HepG2 (cell line): ENCODE results near the gene SRRM3. TPM values are rescaled to one million over a fixed set of nuclear protein-coding genes. Genes with fewer than 3 reads are reported as not detected.

Experiments used
- ATAD3A ChIP-seq: sonication (generic); formaldehyde crosslinking; IDR thresholded peaks from 2 replicates; pipeline ENCODE4 v1.4.0; 2020; ENCODE audit warnings: missing genetic modification reagents
- ERF ChIP-seq: IDR thresholded peaks from 2 replicates; pipeline ENCODE4 v1.6.1; 2018; ENCODE audit warnings: missing biosample characterization, missing genetic modification reagents
- FOXC1 ChIP-seq: sonication (generic); formaldehyde crosslinking; IDR thresholded peaks from 2 replicates; pipeline ENCODE4 v1.8.0; 2022; ENCODE audit warnings: mild to moderate bottlenecking, missing genetic modification reagents, borderline replicate concordance
- HMG20A ChIP-seq: IDR thresholded peaks from 2 replicates; pipeline ENCODE4 v1.6.1; 2016; ENCODE audit warnings: borderline replicate concordance
- KDM3A ChIP-seq: IDR thresholded peaks from 2 replicates; pipeline ENCODE4 v1.6.1; 2018; ENCODE audit warnings: low read depth, missing compliant biosample characterization
- KDM6A ChIP-seq: IDR thresholded peaks from 2 replicates; pipeline ENCODE4 v1.6.1; 2016; ENCODE audit warnings: low read depth
- NFYC ChIP-seq: IDR thresholded peaks from 2 replicates; pipeline ENCODE4 v1.6.1; 2016; ENCODE audit warnings: missing genetic modification reagents, missing compliant biosample characterization
- PAXIP1 ChIP-seq: sonication (generic); formaldehyde crosslinking; conservative IDR thresholded peaks from 2 replicates; pipeline ENCODE4 v1.4.0; 2020; ENCODE audit warnings: mild to moderate bottlenecking, missing genetic modification reagents, moderate library complexity
- PHB2 ChIP-seq: fragments of 450-650 bp; IDR thresholded peaks from 2 replicates; pipeline ENCODE4 v1.6.1; 2018; ENCODE audit not compliant: partially characterized antibody
- PLSCR1 ChIP-seq: sonication (generic); formaldehyde crosslinking; IDR thresholded peaks from 2 replicates; pipeline ENCODE4 v1.5.0; 2020; ENCODE audit warnings: missing genetic modification reagents, mild to moderate bottlenecking, borderline replicate concordance
- PRDM15 ChIP-seq: sonication (generic); formaldehyde crosslinking; IDR thresholded peaks from 2 replicates; pipeline ENCODE4 v1.4.0; 2020; ENCODE audit warnings: missing genetic modification reagents
- TFDP1 ChIP-seq: IDR thresholded peaks from 2 replicates; pipeline ENCODE4 v1.6.1; 2016; ENCODE audit warnings: missing compliant biosample characterization, missing genetic modification reagents, borderline replicate concordance
- THAP9 ChIP-seq: sonication (generic); formaldehyde crosslinking; IDR thresholded peaks from 2 replicates; pipeline ENCODE4; 2020; ENCODE audit warnings: missing genetic modification reagents, mild to moderate bottlenecking, borderline replicate concordance
- ZFAT ChIP-seq: sonication (generic); formaldehyde crosslinking; conservative IDR thresholded peaks from 2 replicates; pipeline ENCODE4 v1.8.1; 2023; ENCODE audit warnings: missing genetic modification reagents, inconsistent platforms
- ZFP36L1 ChIP-seq: sonication (generic); formaldehyde crosslinking; IDR thresholded peaks from 2 replicates; pipeline ENCODE4 v1.8.0; 2022; ENCODE audit warnings: mild to moderate bottlenecking, missing genetic modification reagents, moderate library complexity
- ZSCAN30 ChIP-seq: sonication (generic); formaldehyde crosslinking; IDR thresholded peaks from 2 replicates; pipeline ENCODE4 v1.5.0; 2020; ENCODE audit warnings: mild to moderate bottlenecking, missing genetic modification reagents
- polyA plus RNA-seq, 8 experiments: library from polyadenylated mRNA; depleted of rRNA in 3 of 8; stranded (reverse) in 7 of 8; unstranded in 1 of 8; fragments of >200 nt; fragmentation: Illumina TruSeq in 4 of 8; extraction: Trizol in 4 of 8; gene quantifications; 2 replicates each; pipeline versions ENCODE4 v1.2.1 to v1.2.3, GENCODE V29; 2011 to 2016; ENCODE audit warnings: low read depth in 4 of 8, missing spikeins in 1 of 8, mixed read lengths in 1 of 8; ENCODE audit not compliant: insufficient read depth in 1 of 8
- total RNA-seq, 5 experiments: library from RNA; depleted of rRNA; stranded (reverse); fragments of >200 nt; fragmentation: Illumina TruSeq; extraction: Trizol; gene quantifications; 2 replicates each; pipeline ENCODE4 v1.2.3, GENCODE V29; 2016; ENCODE audit warnings: low read depth in 1 of 5

SRRM3 gene
- total and polyA plus RNA-seq, 2 of the 13 experiments (the other 11 are each of a cell fraction or from before 2014, with no cell fraction given), result 0.13 to 0.54 TPM

GRCh38 chr7:76291351-76292212 is 89.9 kb downstream of the SRRM3 start (continued):
- TF ChIP-seq PRDM15 (CRISPR knock-in tag) (peak; percentile 87; the same call in 1 of the 2 replicates), ZFAT (CRISPR knock-in tag) (no peak), KDM3A (CRISPR knock-in tag) (0 out of 2 replicates have a peak, but pooled peaks have one; percentile 71), TFDP1 (CRISPR knock-in tag) (peak; percentile 27; the same call in 1 of the 2 replicates), PAXIP1 (peak; percentile 50), ZSCAN30 (CRISPR knock-in tag) (no peak), NFYC (CRISPR knock-in tag) (peak; percentile 25; the same call in 1 of the 2 replicates), FOXC1 (CRISPR knock-in tag) (peak; percentile 41; the same call in 1 of the 2 replicates), THAP9 (CRISPR knock-in tag) (peak; percentile 31; the same call in 1 of the 2 replicates), ZFP36L1 (CRISPR knock-in tag) (no peak), ATAD3A (CRISPR knock-in tag) (no peak), ERF (peak; percentile 78; the same call in 1 of the 2 replicates), PHB2 (no peak), KDM6A (CRISPR knock-in tag) (peak; percentile 37; the same call in 1 of the 2 replicates), HMG20A (CRISPR knock-in tag) (peak; percentile 53; the same call in 1 of the 2 replicates), PLSCR1 (no peak)
